Measurements from ENCODE around the gene RABGAP1L.
"Not testable (repeated sequence)": the region's sequence is repeated elsewhere in the genome, so short reads cannot be mapped to it uniquely, and the experiment has no call there.

Gene RABGAP1L

DNA sequence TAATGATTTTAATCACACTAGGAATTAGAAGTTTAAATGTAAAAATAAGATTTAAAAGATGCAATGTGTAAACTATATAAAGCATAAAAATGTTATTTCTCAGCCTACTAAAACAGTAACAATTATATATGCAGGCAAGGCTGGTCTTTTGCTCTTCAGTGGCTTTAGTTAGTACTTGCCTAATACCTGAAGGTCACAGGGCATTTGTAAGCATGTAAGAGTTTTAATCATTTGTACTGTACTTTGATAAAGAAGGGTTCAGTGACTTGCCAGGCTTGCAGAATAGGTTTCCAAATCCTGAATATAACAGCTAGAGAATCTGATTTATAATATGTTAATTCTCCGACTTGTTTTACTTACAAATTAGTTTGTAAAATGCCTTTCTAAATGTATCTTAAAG is 545.0 kb downstream of the RABGAP1L start:
- TF ChIP-seq, protein P1, sequence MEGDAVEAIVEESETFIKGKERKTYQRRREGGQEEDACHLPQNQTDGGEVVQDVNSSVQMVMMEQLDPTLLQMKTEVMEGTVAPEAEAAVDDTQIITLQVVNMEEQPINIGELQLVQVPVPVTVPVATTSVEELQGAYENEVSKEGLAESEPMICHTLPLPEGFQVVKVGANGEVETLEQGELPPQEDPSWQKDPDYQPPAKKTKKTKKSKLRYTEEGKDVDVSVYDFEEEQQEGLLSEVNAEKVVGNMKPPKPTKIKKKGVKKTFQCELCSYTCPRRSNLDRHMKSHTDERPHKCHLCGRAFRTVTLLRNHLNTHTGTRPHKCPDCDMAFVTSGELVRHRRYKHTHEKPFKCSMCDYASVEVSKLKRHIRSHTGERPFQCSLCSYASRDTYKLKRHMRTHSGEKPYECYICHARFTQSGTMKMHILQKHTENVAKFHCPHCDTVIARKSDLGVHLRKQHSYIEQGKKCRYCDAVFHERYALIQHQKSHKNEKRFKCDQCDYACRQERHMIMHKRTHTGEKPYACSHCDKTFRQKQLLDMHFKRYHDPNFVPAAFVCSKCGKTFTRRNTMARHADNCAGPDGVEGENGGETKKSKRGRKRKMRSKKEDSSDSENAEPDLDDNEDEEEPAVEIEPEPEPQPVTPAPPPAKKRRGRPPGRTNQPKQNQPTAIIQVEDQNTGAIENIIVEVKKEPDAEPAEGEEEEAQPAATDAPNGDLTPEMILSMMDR (IDR thresholded peaks at IDR 0.05), result no peak
- H3K9me3 Mint-ChIP-seq, result peaks cover 1% of the 10 kb centered on the region
- H3K27me3 Mint-ChIP-seq (ENCODE audit: low read depth, poor library complexity), result peaks cover 2% of the 10 kb centered on the region
- H3K36me3 Mint-ChIP-seq (ENCODE audit: low read depth), result no peaks in the 10 kb centered on the region
- H3K4me3 Mint-ChIP-seq, result no peak overlapping the region
- no peaks in the 10 kb centered on the region for H3K4me1 Mint-ChIP-seq
- no peak for DNase-seq
- no peak overlapping the region for H3K27ac Mint-ChIP-seq

DNA sequence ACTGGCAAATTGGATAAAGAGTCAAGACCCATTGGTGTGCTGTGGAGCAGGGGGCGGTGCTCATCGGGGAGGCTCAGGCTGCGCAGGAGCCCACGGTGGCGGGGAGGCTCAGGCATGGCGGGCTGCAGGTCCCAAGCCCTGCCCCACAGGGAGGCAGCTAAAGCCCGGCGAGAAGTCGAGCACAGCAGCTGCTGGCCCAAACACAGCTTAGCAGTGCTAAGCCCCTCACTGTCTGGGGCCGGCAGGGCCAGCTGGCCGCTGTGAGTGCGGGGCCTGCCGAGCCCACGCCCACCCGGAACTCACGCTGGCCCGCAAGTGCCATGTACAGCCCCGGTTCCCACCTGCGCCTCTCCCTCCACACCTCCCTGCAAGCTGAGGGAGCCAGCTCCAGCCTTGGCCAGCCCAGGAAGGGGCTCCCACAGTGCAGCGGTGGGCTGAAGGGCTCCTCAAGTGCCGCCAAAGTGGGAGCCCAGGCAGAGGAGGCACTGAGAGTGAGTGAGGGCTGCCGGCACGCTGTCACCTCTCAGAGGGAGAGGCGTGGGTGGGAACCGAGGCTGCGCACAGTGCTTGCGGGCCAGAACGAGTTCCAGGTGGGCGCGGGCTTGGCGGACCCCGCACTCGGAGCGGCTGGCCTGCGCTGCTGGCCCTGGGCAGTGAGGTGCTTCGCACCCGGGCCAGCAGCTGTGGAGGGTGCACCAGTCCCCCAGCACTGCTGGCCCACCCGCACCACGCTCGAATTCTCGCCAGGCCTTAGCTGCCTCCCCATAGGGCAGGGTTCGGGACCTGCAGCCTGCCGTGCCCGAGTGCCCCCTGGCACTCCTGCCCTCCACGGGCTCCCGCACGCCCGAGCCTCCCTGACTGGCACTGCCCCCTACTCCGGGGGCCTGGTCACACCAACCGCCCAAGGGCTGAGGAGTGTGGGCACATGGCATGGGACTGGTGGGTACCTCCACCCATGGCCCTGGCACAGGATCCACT is 551.8 kb downstream of the RABGAP1L start:
- H3K36me3 Mint-ChIP-seq (ENCODE audit: low read depth), result peaks cover 11% of the 10 kb centered on the region

DNA sequence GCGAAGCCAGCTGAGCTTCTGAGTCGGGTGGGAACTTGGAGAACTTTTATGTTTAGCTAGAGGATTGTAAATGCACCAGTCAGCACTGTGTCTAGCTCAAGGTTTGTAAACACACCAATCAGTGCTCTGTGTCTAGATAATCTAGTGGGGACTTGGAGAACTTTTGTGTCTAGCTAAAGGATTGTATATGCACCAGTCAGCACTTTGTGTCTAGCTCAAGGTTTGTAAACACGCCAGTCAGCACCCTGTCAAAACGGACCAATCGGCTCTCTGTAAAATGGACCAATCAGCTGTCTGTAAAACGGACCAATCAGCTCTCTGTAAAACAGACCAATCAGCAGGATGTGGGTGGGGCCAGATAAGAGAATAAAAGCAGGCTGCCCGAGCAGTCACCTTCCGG is 552.5 kb downstream of the RABGAP1L start:
- Mint-ChIP-seq H3K9me3 (peaks cover 24% of the 10 kb centered on the region), H3K36me3 (ENCODE audit: low read depth) (peaks cover 11% of the 10 kb centered on the region)
- not testable (repeated sequence) for DNase-seq; H3K4me3 Mint-ChIP-seq; H3K27me3 Mint-ChIP-seq (ENCODE audit: low read depth, poor library complexity); H3K27ac Mint-ChIP-seq; H3K4me1 Mint-ChIP-seq

More for the DNA sequence above, 551.8 kb downstream of the RABGAP1L start:
- no peak overlapping the region for H3K4me3 Mint-ChIP-seq
- peaks cover 3% of the 10 kb centered on the region for H3K27me3 Mint-ChIP-seq (ENCODE audit: low read depth, poor library complexity)
- no peaks in the 10 kb centered on the region for H3K4me1 Mint-ChIP-seq
- no peak overlapping the region for H3K27ac Mint-ChIP-seq
- DNase-seq, result no peak
- TF ChIP-seq, protein P1 (IDR thresholded peaks at IDR 0.05), result no peak
- H3K9me3 Mint-ChIP-seq, result peaks cover 24% of the 10 kb centered on the region

DNA sequence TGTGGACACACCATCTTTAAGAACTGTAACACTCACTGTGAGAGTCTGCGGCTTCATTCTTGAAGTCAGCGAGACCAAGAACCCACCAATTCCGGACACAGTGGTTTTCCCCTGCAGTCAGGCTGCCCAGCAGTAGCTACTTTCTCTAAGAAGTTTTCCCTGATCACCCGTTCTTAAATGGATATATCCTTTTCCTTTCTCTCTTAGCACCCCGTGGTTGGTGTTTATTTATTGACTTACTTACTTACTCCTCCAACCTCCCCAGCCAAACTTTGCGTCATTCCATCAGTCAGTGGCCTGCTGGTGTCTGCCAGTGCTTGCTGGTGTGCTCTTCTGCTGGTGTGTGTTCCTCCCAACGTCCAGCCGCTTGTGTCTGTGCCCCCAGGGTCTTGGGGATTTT is 553.2 kb downstream of the RABGAP1L start:
- Mint-ChIP-seq H3K9me3 (peaks cover 24% of the 10 kb centered on the region), H3K27me3 (ENCODE audit: low read depth, poor library complexity) (peaks cover 3% of the 10 kb centered on the region), H3K27ac (no peak overlapping the region), H3K4me1 (no peaks in the 10 kb centered on the region), H3K4me3 (no peak overlapping the region), H3K36me3 (ENCODE audit: low read depth) (peaks cover 11% of the 10 kb centered on the region)
- DNase-seq, result no peak
- TF ChIP-seq, protein P1 (IDR thresholded peaks at IDR 0.05), result no peak

DNA sequence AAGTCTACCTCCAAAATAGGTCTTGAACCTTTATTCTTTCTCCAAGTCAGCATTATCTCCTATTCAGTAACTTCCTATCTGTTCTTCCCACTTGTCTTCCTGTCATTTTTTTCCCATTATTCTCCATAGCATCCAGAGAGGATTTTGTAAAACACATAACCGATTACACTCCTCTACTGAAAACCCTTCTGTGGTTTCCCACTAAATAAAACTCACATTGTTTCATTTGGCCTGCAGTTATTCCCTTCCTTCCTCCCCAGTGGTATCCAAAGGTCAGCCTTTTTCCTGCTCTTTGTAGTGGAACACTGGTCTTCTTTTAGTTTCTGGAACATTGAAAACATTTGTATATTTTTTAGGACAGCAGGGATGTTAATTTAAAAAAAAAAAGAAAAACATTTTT is 554.5 kb downstream of the RABGAP1L start:
- peaks cover 24% of the 10 kb centered on the region for H3K9me3 Mint-ChIP-seq
- peaks cover 3% of the 10 kb centered on the region for H3K27me3 Mint-ChIP-seq (ENCODE audit: low read depth, poor library complexity)
- no peak for DNase-seq
- no peak overlapping the region for H3K4me3 Mint-ChIP-seq
- no peaks in the 10 kb centered on the region for H3K4me1 Mint-ChIP-seq
- no peak overlapping the region for H3K27ac Mint-ChIP-seq
- peaks cover 11% of the 10 kb centered on the region for H3K36me3 Mint-ChIP-seq (ENCODE audit: low read depth)
- TF ChIP-seq, protein P1 (IDR thresholded peaks at IDR 0.05), result no peak

DNA sequence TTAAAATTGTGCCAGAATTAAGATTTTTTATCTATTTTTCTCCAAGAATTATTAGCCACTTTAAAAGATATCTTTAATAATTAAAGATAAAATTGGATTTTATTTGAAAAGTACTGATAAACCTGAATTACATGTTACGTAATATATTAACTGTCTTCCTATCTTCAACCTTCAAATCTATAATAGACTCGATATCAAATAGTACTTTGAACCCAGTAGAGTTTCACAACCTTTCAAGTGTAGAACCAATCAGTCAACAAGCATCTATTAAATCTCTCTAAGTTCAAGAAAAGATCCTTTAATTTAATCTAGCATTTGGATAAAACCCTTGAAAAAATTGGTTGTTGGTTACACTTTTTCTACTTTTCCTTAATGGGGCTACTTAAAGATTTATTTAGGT is 559.9 kb downstream of the RABGAP1L start:
- H3K9me3 Mint-ChIP-seq, result peaks cover 4% of the 10 kb centered on the region
- H3K27ac Mint-ChIP-seq, result no peak overlapping the region

More for the DNA sequence above, 559.9 kb downstream of the RABGAP1L start:
- H3K4me1 Mint-ChIP-seq, result no peaks in the 10 kb centered on the region
- H3K36me3 Mint-ChIP-seq (ENCODE audit: low read depth), result no peaks in the 10 kb centered on the region
- no peak overlapping the region for H3K4me3 Mint-ChIP-seq
- TF ChIP-seq, protein P1 (IDR thresholded peaks at IDR 0.05), result no peak
- no peak for DNase-seq
- H3K27me3 Mint-ChIP-seq (ENCODE audit: low read depth, poor library complexity), result no peaks in the 10 kb centered on the region
